Stimulated activated CD4-positive, alpha-beta T cell treated with anti-CD3 and anti-CD28 coated beads, TNF-alpha, amount 100 ng/mL, for 1 hour (primary cell): ENCODE results near the gene ENTHD1.

ENCODE experiments used
- DNase-seq, 3 donors: peaks; one replicate each; pipeline ENCODE4 v3.0.0-alpha.2; 2020; ENCODE audit warnings: low read depth in 3 of 3, low spot score in 1 of 3

The ENTHD1 gene, protein sequence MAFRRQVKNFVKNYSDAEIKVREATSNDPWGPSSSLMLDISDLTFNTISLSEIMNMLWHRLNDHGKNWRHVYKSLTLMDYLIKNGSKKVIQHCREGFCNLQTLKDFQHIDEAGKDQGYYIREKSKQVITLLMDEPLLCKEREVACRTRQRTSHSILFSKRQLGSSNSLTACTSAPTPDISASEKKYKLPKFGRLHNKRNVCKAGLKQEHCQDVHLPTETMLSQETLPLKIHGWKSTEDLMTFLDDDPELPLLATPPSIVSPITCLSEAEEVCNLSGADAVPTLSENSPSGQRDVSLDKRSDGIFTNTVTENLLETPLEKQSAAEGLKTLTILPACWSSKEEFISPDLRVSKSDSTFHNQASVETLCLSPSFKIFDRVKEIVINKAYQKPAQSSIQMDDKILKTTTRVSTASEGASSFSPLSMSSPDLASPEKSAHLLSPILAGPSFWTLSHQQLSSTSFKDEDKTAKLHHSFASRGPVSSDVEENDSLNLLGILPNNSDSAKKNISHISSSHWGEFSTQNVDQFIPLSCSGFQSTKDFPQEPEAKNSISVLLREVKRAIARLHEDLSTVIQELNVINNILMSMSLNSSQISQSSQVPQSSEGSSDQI

GRCh38 chr22:39893526-39893925 is at the start of gene ENTHD1:
ENTHD1 (minus strand) TSS chr22:39893760; CDS start chr22:39887748, 6,012 bp downstream.
- DNase-seq = no peak

GRCh38 chr22:39943337-39943736 is 49.8 kb upstream of the ENTHD1 start:
- no peak for DNase-seq

- no peak for DNase-seq
Measured at GRCh38 chr22:39942439-39943230, 49.1 kb upstream of the ENTHD1 start.

DNA sequence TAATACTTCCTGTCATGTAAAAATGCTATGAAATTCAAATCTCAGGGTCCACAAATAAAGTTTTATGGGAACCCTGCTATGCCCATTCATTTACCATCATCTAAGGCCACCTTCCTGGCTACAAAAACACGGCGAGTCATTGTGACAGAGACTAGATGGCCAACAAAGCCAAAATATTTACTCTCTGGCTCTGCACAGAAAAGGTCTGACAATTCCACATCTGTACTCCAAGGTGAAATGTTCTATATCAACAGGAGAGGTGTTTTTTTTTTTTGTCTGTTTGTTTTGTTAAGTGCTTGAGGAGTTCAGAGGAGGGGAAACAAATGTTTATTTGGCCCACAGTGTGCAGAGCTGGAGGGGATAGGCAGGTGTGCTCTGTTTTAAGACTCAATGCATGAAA is 48.0 kb upstream of the ENTHD1 start:
- no peak for DNase-seq

DNA sequence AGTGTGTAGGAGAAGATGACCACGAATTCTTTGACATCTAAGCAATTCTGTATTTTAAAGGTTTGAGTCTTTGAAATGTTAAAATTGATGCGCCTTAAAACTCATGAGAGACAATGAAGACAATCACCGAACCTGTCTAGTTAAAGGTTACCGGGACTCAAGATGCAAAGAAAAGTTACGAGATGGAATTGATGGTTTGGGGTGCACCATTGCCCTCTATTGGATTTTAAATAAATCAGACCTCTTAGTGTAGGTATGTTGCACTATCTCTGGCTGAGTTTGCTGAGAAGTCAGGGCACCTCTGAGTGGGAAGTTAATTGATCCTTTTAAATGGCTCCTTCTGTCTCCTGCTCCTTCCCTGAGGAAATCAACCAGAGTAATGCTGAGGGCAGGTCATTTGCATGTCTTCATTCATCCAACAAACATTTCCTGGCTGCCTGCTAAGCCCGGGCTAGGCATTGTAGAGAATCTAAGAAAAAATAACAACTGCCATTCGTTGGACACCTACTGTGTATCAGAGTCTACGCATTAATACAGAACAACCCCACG is 47.3 kb upstream of the ENTHD1 start:
- no peak for DNase-seq

GRCh38 chr22:39939830-39940229 is 46.3 kb upstream of the ENTHD1 start:
- no peak for DNase-seq

DNA sequence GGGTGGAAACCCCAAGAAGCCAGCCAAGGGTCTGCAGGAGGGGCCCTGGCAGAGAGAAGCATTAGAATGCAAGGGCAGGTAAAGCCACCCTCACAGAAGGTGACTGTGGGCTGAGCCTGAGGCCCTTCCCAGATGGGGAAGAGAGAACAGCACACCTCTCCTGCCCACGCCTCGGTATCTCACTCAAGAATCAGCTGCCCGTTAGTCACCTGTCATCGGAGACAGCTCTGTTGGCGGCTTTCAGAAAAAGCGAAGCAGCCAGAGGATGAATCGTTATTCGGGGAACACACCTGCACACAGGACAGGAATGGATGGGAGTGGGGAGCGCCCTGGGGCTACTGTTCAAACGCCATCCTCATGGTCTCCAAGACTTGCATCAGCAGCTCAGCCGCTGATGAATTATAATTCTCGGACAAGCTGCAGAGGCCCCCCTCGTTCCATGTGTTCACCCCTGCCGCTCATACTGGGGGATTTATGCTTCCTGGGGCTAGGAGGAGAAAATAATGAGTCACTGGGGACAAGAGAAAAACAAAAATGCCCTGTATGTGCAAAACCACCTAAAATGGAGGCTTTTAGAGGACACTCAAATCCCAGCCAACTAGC is 45.0 kb upstream of the ENTHD1 start:
- DNase-seq = no peak

- no peak for DNase-seq
Measured at GRCh38 chr22:39937906-39938305, 44.3 kb upstream of the ENTHD1 start.

DNA sequence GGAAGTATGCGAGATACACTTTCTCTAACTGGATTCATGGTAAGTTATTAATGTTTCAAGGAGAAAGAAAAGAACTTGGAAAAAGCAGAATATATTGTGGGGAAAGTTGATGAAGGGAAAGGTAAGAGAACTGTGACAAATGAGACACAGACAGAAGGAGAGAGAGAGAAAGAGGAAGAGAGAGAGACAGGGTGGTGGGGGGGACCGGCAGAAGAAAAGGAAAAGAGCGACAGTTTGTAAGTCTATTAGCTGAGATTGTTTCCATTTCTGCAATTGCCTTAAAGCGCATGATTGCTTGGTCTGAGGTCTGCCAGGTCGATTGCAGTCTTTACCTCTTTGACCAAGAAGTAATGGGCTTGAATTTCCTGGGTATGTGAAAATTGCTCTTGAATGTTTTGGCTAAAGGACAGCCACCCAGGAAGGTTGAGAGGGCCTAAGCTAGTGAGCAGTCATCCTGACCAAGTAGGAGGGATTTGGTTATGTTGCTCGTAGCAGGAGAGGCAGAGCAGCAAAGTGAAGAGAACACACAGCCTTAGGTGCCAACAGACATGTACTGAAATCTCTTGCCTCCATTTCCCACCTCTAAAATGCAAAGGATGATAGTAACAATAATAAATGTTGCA is 43.1 kb upstream of the ENTHD1 start:
- no peak for DNase-seq

DNA sequence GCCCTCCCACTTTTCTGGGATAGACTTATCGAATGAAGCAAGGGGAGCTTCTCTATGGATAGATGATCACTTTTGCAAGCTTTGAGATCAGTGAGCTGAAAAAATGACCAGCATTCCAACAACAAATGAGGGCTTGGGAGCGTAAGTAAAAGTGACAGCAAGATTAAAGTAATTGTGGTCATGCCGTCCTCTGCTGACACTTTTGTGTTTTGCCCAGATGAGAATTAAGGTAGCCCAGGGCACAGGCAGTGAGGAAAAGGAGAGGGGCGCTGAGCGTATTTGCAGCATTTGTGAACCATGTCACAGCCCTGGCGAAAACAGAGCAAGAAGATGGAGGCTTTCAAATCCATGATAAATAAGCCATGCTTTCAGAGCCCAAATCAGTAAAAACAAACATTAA is 42.1 kb upstream of the ENTHD1 start:
- no peak for DNase-seq

- DNase-seq = no peak
Measured at GRCh38 chr22:39935116-39935515, 41.6 kb upstream of the ENTHD1 start.

GRCh38 chr22:39933741-39934140 is 40.2 kb upstream of the ENTHD1 start:
- DNase-seq = no peak

DNA sequence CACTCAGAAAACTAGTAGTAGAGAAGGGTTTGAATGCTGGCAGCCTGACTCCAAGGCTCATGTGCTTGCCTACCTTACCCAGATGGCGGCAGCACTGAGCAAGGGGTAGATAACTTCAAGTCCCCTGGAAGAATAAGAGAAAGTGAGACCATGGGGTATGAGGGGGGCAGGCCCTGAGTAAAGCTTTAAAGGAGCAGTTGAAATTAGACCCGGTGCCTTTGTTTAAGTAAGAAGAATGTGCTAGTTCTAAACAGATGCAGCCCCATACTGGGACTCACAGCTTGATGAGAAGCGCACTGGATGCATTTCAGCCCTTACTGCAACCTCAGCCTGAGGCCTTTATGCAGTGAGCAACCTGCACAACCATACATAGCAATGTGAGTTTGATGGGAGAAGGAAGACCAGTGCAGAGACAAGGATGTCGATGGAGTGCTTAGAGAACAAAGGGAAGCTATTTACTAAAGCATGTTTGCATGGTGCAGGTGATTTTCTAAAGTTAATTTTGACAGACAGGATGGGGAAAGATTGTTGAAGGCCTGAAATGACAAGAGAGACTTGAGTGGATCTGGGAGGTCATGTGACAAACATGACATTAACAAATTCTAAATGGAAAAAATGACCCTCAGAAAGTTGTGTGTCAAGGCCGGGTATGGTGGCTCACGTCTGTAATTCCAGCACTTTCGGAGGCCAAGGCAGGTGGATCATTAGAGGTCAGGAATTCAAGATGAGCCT is 39.5 kb upstream of the ENTHD1 start:
- no peak for DNase-seq

DNA sequence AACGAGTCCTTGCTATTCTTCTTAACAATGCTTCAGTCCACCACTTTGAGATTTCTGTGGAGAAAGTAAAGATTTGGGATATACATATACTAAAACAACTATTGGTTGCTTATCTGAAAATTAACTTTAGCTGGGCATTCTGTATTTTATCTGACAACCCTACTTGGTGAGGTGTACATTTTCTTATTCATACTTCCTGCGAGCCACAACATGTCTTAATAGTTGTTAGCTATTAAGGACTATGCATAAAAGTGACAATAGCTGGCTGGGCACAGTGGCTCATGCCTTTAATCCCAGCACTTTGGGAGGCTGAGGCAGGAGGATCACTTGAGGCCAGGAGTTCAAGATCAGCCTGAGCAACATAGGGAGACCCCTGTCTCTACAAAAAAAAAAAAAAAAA is 38.6 kb upstream of the ENTHD1 start:
- DNase-seq = no peak

DNA sequence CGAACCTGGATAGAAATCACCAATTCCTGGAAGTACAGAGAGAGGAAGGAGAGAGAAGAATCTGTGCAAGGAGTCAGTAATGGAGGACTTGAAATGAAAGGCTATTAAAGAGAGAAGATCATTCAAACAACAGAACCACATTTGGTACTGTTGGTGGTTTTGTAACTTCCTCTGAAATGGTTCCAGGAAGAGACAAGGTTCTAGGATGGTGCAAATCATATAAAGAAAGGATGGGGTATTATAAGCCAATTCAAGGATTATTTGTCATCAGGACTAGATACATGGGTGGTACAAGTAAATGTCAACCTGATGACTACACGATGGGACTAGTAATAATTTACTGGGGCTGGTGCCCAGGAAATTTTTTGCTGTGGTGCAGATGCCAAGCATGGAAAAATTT is 37.7 kb upstream of the ENTHD1 start:
- DNase-seq = no peak

- DNase-seq = no peak
Measured at GRCh38 chr22:39928536-39929520, 35.3 kb upstream of the ENTHD1 start.

GRCh38 chr22:39927544-39927943 is 34.0 kb upstream of the ENTHD1 start:
- no peak for DNase-seq

GRCh38 chr22:39926753-39927152 is 33.2 kb upstream of the ENTHD1 start:
- no peak for DNase-seq
